ENCODE data around the gene PRICKLE3. TPM values are rescaled to one million over a fixed set of nuclear protein-coding genes. Genes with fewer than 3 reads are reported as not detected.

Gene PRICKLE3
- total RNA-seq, 1 donor from 2014 or later: 13.5 TPM

GRCh38 chrX:49230500-49231232, 44.5 kb upstream of the PRICKLE3 start:
- H3K4me1 Mint-ChIP-seq: peaks cover 6% of the 10 kb centered on the region
- H3K27me3 Mint-ChIP-seq (ENCODE audit: low read depth): peaks cover 2% of the 10 kb centered on the region
- DNase-seq (ENCODE audit: low spot score in 2 of 2, unreplicated experiment in 2 of 2): no peak
- TF ChIP-seq CTCF (IDR thresholded peaks at IDR 0.05; ENCODE audit: unreplicated experiment): no peak
- H3K9me3 Mint-ChIP-seq: peaks cover 15% of the 10 kb centered on the region
- no peak overlapping the region for H3K27ac Mint-ChIP-seq
- H3K36me3 Mint-ChIP-seq: no peaks in the 10 kb centered on the region
- peak overlapping the region; percentile 66 for H3K4me3 Mint-ChIP-seq

- no peak for DNase-seq (ENCODE audit: low spot score in 2 of 2, unreplicated experiment in 2 of 2)
- Mint-ChIP-seq H3K27ac (no peak overlapping the region), H3K27me3 (ENCODE audit: low read depth) (peaks cover 20% of the 10 kb centered on the region), H3K36me3 (no peaks in the 10 kb centered on the region), H3K4me1 (peaks cover 6% of the 10 kb centered on the region), H3K9me3 (peaks cover 22% of the 10 kb centered on the region), H3K4me3 (no peak overlapping the region)
- TF ChIP-seq CTCF (IDR thresholded peaks at IDR 0.05; ENCODE audit: unreplicated experiment): no peak
Measured at GRCh38 chrX:49228185-49228584, 42.0 kb upstream of the PRICKLE3 start.

GRCh38 chrX:49227726-49228125, 41.6 kb upstream of the PRICKLE3 start:
- H3K9me3 Mint-ChIP-seq: peaks cover 20% of the 10 kb centered on the region
- H3K36me3 Mint-ChIP-seq: no peaks in the 10 kb centered on the region
- H3K27ac Mint-ChIP-seq: no peak overlapping the region
- peaks cover 20% of the 10 kb centered on the region for H3K27me3 Mint-ChIP-seq (ENCODE audit: low read depth)
- H3K4me3 Mint-ChIP-seq: no peak overlapping the region
- DNase-seq (ENCODE audit: low spot score in 2 of 2, unreplicated experiment in 2 of 2): no peak
- no peak for TF ChIP-seq CTCF (IDR thresholded peaks at IDR 0.05; ENCODE audit: unreplicated experiment)
- H3K4me1 Mint-ChIP-seq: peaks cover 6% of the 10 kb centered on the region

- no peak for DNase-seq (ENCODE audit: low spot score in 2 of 2, unreplicated experiment in 2 of 2)
- Mint-ChIP-seq H3K36me3 (no peaks in the 10 kb centered on the region), H3K9me3 (peaks cover 18% of the 10 kb centered on the region), H3K4me1 (peaks cover 6% of the 10 kb centered on the region), H3K27ac (no peak overlapping the region), H3K27me3 (ENCODE audit: low read depth) (peaks cover 20% of the 10 kb centered on the region), H3K4me3 (no peak overlapping the region)
- TF ChIP-seq CTCF (IDR thresholded peaks at IDR 0.05; ENCODE audit: unreplicated experiment): no peak
Measured at GRCh38 chrX:49226946-49227345, 40.8 kb upstream of the PRICKLE3 start.

- no peak for DNase-seq (ENCODE audit: low spot score in 2 of 2, unreplicated experiment in 2 of 2)
- H3K27ac Mint-ChIP-seq: no peak overlapping the region
- H3K9me3 Mint-ChIP-seq: peaks cover 18% of the 10 kb centered on the region
- H3K4me3 Mint-ChIP-seq: no peak overlapping the region
- H3K36me3 Mint-ChIP-seq: no peaks in the 10 kb centered on the region
- TF ChIP-seq CTCF (IDR thresholded peaks at IDR 0.05; ENCODE audit: unreplicated experiment): no peak
- peaks cover 25% of the 10 kb centered on the region for H3K27me3 Mint-ChIP-seq (ENCODE audit: low read depth)
- peaks cover 6% of the 10 kb centered on the region for H3K4me1 Mint-ChIP-seq
Measured at GRCh38 chrX:49225858-49226257, 39.7 kb upstream of the PRICKLE3 start.

Measured in mesothelial cell of epicardium (in vitro differentiated cells).